H1 (cell line): ENCODE results near the gene FNDC3A. TPM values are rescaled to one million over a fixed set of nuclear protein-coding genes. Genes with fewer than 3 reads are reported as not detected.

Source experiments
- CTCF ChIA-PET: fragments of 300-600 bp; sonication (Branson Sonifier 250); formaldehyde crosslinking; loops from one replicate; lab custom pipeline; 2021; ENCODE audit not compliant: partially characterized antibody; lab: Charles Lee
- POLR2A ChIA-PET: fragments of 300-600 bp; sonication (Branson Sonifier 250); formaldehyde crosslinking; loops from one replicate; lab custom pipeline; 2021; ENCODE audit warnings: inconsistent platforms; ENCODE audit not compliant: partially characterized antibody; lab: Charles Lee
- DNase-seq, 2 experiments: peaks; one replicate each; pipeline versions ENCODE4 v3.0.0 to v3.0.0-alpha.2; 2010 to 2022; ENCODE audit warnings: low spot score in 2 of 2, low read depth in 1 of 2, mixed read lengths in 1 of 2
- FAIRE-seq: peaks from 2 replicates; lab custom pipeline; 2011; peaks lifted over from hg19 to GRCh38; lab: Jason Lieb, UNC
- H2AFZ ChIP-seq: 2 replicates; pipeline ENCODE4 v1.8.1; 2012; ENCODE audit warnings: low read length, inconsistent platforms
- H2AK5ac ChIP-seq: 2 replicates; pipeline ENCODE4 v1.6.1; 2013; ENCODE audit warnings: low read depth, low read length
- H2BK120ac ChIP-seq: replicated peaks from 2 replicates; pipeline ENCODE3; 2013; ENCODE audit warnings: low read depth, low read length, inconsistent platforms
- H2BK12ac ChIP-seq: 2 replicates; pipeline ENCODE4 v1.6.1; 2013; ENCODE audit warnings: low read depth, low read length
- H2BK15ac ChIP-seq: 2 replicates; pipeline ENCODE4 v1.6.1; 2013; ENCODE audit warnings: low read length
- H2BK20ac ChIP-seq: 2 replicates; pipeline ENCODE4 v1.6.1; 2013; ENCODE audit warnings: low read length
- H2BK5ac ChIP-seq: 2 replicates; pipeline ENCODE4 v1.6.1; 2013; ENCODE audit warnings: low read depth, low read length
- H3K14ac ChIP-seq: 2 replicates; pipeline ENCODE4 v1.6.1; 2013; ENCODE audit warnings: inconsistent platforms; ENCODE audit not compliant: insufficient read length
- H3K18ac ChIP-seq: 2 replicates; pipeline ENCODE4 v1.6.1; 2013; ENCODE audit warnings: low read length; ENCODE audit errors: extremely low read depth
- H3K23ac ChIP-seq: 2 replicates; pipeline ENCODE4 v1.6.1; 2013; ENCODE audit warnings: inconsistent platforms; ENCODE audit not compliant: insufficient read length
- H3K23me2 ChIP-seq: 2 replicates; pipeline ENCODE4 v1.6.1; 2013; ENCODE audit warnings: low read depth, low read length
- H3K27ac ChIP-seq: 2 replicates; pipeline ENCODE4 v1.6.1; 2011; ENCODE audit warnings: low read depth, low read length, inconsistent platforms
- H3K27me3 ChIP-seq, 4 experiments: replicated peaks in 1 of 4; 1 replicate in 1 of 4; 2 replicates in 3 of 4; pipeline versions ENCODE4 v1.6.1 to v1.8.1; 2011 to 2013; ENCODE audit warnings: low read length in 3 of 4, mild to moderate bottlenecking in 3 of 4, inconsistent platforms in 2 of 4, mixed read lengths in 2 of 4, moderate library complexity in 1 of 4; ENCODE audit not compliant: control insufficient read depth in 3 of 4, insufficient read depth in 3 of 4; ENCODE audit errors: extremely low read depth in 1 of 4
- H3K36me3 ChIP-seq, 4 experiments: 2 replicates each; pipeline versions ENCODE4 v1.6.1 to v1.8.1; 2011 to 2013; ENCODE audit warnings: mild to moderate bottlenecking in 4 of 4, low read length in 3 of 4, moderate library complexity in 2 of 4, control low read depth in 1 of 4, inconsistent platforms in 1 of 4; ENCODE audit not compliant: insufficient read depth in 4 of 4, control insufficient read depth in 2 of 4
- H3K4ac ChIP-seq: replicated peaks from 2 replicates; pipeline ENCODE3; 2013; ENCODE audit warnings: low read length, low read depth, mixed read lengths, inconsistent platforms; ENCODE audit not compliant: insufficient read length
- H3K4me1 ChIP-seq, 4 experiments: replicated peaks in 1 of 4; 1 replicate in 1 of 4; 2 replicates in 3 of 4; pipeline versions ENCODE4 v1.6.1 to v1.8.1; 2011 to 2013; ENCODE audit warnings: low read length in 3 of 4, inconsistent platforms in 2 of 4, mixed read lengths in 1 of 4; ENCODE audit not compliant: insufficient read depth in 4 of 4, control insufficient read depth in 3 of 4
- H3K4me2 ChIP-seq, 2 experiments: 2 replicates each; pipeline versions ENCODE4 v1.6.1 to v1.8.1; 2011 to 2013; ENCODE audit warnings: low read depth in 2 of 2, low read length in 2 of 2, control low read depth in 1 of 2, inconsistent platforms in 1 of 2, mild to moderate bottlenecking in 1 of 2; ENCODE audit not compliant: insufficient read depth in 1 of 2
- H3K4me3 ChIP-seq, 4 experiments: fragments of 200-600, 300-600 bp in 1 of 4; sonication (generic), shearing (Covaris generic), sonication (Bioruptor Twin) in 1 of 4; 2 replicates each; pipeline versions ENCODE4 v1.5.1 to v1.8.1; 2011 to 2016; ENCODE audit warnings: low read length in 4 of 4, low read depth in 3 of 4, control low read depth in 2 of 4, inconsistent platforms in 2 of 4, mild to moderate bottlenecking in 2 of 4, mixed read lengths in 1 of 4, moderate library complexity in 1 of 4; ENCODE audit not compliant: insufficient read depth in 2 of 4; ENCODE audit errors: extremely low read depth in 1 of 4
- H3K56ac ChIP-seq: replicated peaks from 2 replicates; pipeline ENCODE3; 2013; ENCODE audit warnings: low read depth, mild to moderate bottlenecking, mixed read lengths, low read length, inconsistent platforms; ENCODE audit not compliant: insufficient read length
- H3K79me1 ChIP-seq: 2 replicates; pipeline ENCODE4 v1.6.1; 2013; ENCODE audit warnings: low read depth, low read length, control low read depth
- H3K79me2 ChIP-seq, 2 experiments: 2 replicates each; pipeline versions ENCODE4 v1.6.1 to v1.8.1; 2012 to 2013; ENCODE audit warnings: low read length in 2 of 2, mild to moderate bottlenecking in 2 of 2, inconsistent platforms in 1 of 2; ENCODE audit not compliant: insufficient read depth in 2 of 2, control insufficient read depth in 1 of 2
- H3K9ac ChIP-seq, 4 experiments: replicated peaks in 1 of 4; 1 replicate in 1 of 4; 2 replicates in 3 of 4; pipeline versions ENCODE4 v1.6.1 to v1.8.1; 2011 to 2013; ENCODE audit warnings: low read depth in 3 of 4, low read length in 3 of 4, control low read depth in 2 of 4, mild to moderate bottlenecking in 2 of 4, moderate library complexity in 2 of 4, inconsistent platforms in 1 of 4; ENCODE audit errors: extremely low read depth in 1 of 4
- H3K9me3 ChIP-seq, 2 experiments: 2 replicates each; pipeline versions ENCODE4 v1.6.1 to v1.8.1; 2012 to 2013; ENCODE audit warnings: mild to moderate bottlenecking in 2 of 2, moderate library complexity in 2 of 2, control low read depth in 1 of 2, inconsistent platforms in 1 of 2, low read depth in 1 of 2, low read length in 1 of 2, mixed read lengths in 1 of 2; ENCODE audit not compliant: insufficient read depth in 2 of 2
- H4K20me1 ChIP-seq, 2 experiments: replicated peaks in 1 of 2; 2 replicates each; pipeline versions ENCODE3 to v1.8.1; 2011 to 2013; ENCODE audit warnings: inconsistent platforms in 2 of 2, low read length in 2 of 2, mild to moderate bottlenecking in 1 of 2; ENCODE audit not compliant: insufficient read depth in 2 of 2, control insufficient read depth in 1 of 2
- H4K5ac ChIP-seq: 2 replicates; pipeline ENCODE4 v1.6.1; 2013; ENCODE audit warnings: low read length, low read depth, mixed read lengths, inconsistent platforms; ENCODE audit not compliant: insufficient read length
- H4K8ac ChIP-seq: 2 replicates; pipeline ENCODE4 v1.8.0; 2013; ENCODE audit warnings: mild to moderate bottlenecking, moderate library complexity, low read length, inconsistent platforms; ENCODE audit not compliant: insufficient read depth; ENCODE audit errors: extremely low read depth
- H4K91ac ChIP-seq: replicated peaks from 2 replicates; pipeline ENCODE3; 2013; ENCODE audit warnings: low read length, mixed read lengths, inconsistent platforms; ENCODE audit not compliant: insufficient read length
- GABPA ChIP-seq: IDR thresholded peaks from 2 replicates; pipeline ENCODE4 v1.6.1; 2011; ENCODE audit warnings: mild to moderate bottlenecking, low read length, moderate library complexity, borderline replicate concordance; ENCODE audit not compliant: insufficient read depth
- POLR2AphosphoS5 ChIP-seq: IDR thresholded peaks from 2 replicates; pipeline ENCODE4 v1.6.1; 2011; ENCODE audit warnings: low read depth, low read length
- SIRT6 ChIP-seq: IDR thresholded peaks from one replicate; pipeline ENCODE4 v1.7.1; 2012; ENCODE audit warnings: low read length, inconsistent platforms
- WGBS, 2 experiments: shearing (Covaris generic) in 1 of 2; methylation state at CpG; one replicate each; pipeline versions ENCODE4 v1.1.6 to v1.1.7; 2013 to 2015; ENCODE audit warnings: low lambda C conversion rate in 2 of 2, mixed read lengths in 2 of 2, inconsistent platforms in 1 of 2, low coverage in 1 of 2, missing lambda C conversion rate in 1 of 2; ENCODE audit not compliant: insufficient replicate concordance in 2 of 2, insufficient coverage in 1 of 2, insufficient read length in 1 of 2; ENCODE audit errors: extremely low coverage in 1 of 2, missing lambda C conversion rate in 1 of 2; 5-methylcytosine and 5-hydroxymethylcytosine counted together
- polyA plus RNA-seq, 7 experiments: library from polyadenylated mRNA; depleted of rRNA in 3 of 7; stranded (reverse) in 5 of 7; unstranded in 2 of 7; fragments of >200 nt in 5 of 7; fragments of 200-250 nt in 2 of 7; gene quantifications; 1 replicate in 5 of 7; 2 replicates in 1 of 7; 4 replicates in 1 of 7; pipeline versions ENCODE4 v1.2.1 to v1.2.3, GENCODE V29; 2011 to 2013; ENCODE audit warnings: missing spikeins in 2 of 7, mixed read lengths in 2 of 7
- total RNA-seq: library from RNA; stranded (reverse); fragmentation: NEBNext Ultra II Directional; extraction: Animal tissue kit (Norgen Biotek cat#: 25700); gene quantifications from 2 replicates; pipeline ENCODE4 v1.2.1, GENCODE V29; 2021

The FNDC3A gene
- total and polyA plus RNA-seq, 2 of the 8 experiments (the other 6 are each of a cell fraction or from before 2014, with no cell fraction given), result 14.6 to 26.0 TPM

- no peak overlapping the region for H4K5ac ChIP-seq
- H2AK5ac ChIP-seq, result no peak overlapping the region
- H3K27ac ChIP-seq, result no peak overlapping the region
- no peak overlapping the region for H3K4me2 ChIP-seq
- FAIRE-seq, result no peak
- no peak overlapping the region for H3K18ac ChIP-seq
- no peak overlapping the region for H2BK12ac ChIP-seq
- H3K9me3 ChIP-seq, result no peaks in the 10 kb centered on the region
- no peak overlapping the region for H3K23ac ChIP-seq
- no peaks in the 10 kb centered on the region for H3K23me2 ChIP-seq
- H3K79me1 ChIP-seq, result no peaks in the 10 kb centered on the region
- H3K79me2 ChIP-seq, result no peaks in the 10 kb centered on the region
- no peak for TF ChIP-seq SIRT6
- no peak for TF ChIP-seq POLR2AphosphoS5
- no peak for TF ChIP-seq GABPA
- TF ChIP-seq, all 59 proteins: peak for 0
- Histone ChIP-seq H3K56ac (no peak overlapping the region), H3K27me3 (no peaks in the 10 kb centered on the region), H3K14ac (no peak overlapping the region), H2BK120ac (no peak overlapping the region), H2BK5ac (no peak overlapping the region), H3K36me3 (no peaks in the 10 kb centered on the region), H4K91ac (no peak overlapping the region), H3K4me1 (no peaks in the 10 kb centered on the region), H3K9ac (no peak overlapping the region), H3K4ac (no peak overlapping the region), H3K4me3 (no peak overlapping the region), H4K20me1 (no peaks in the 10 kb centered on the region), H4K8ac (no peak overlapping the region), H2AFZ (no peak overlapping the region), H2BK20ac (no peak overlapping the region), H2BK15ac (no peak overlapping the region)
- ChIA-PET POLR2A (no interaction called here), CTCF (no interaction called here)
- DNase-seq, result no peak
- 90% methylated on average over 3 of the region's 3 CpGs; no CpG with 5 or more reads in 1 of the 2 experiments for WGBS, 2 experiments
These were observed 65.2 kb downstream of the FNDC3A start for GRCh38 chr13:49040872-49041271.
